ENCODE results near the gene PROP1. TPM values are rescaled to one million over a fixed set of nuclear protein-coding genes. Genes with fewer than 3 reads are reported as not detected.

PROP1 gene
- total and polyA plus RNA-seq, 2 experiments from 2014 or later, result not detected

DNA sequence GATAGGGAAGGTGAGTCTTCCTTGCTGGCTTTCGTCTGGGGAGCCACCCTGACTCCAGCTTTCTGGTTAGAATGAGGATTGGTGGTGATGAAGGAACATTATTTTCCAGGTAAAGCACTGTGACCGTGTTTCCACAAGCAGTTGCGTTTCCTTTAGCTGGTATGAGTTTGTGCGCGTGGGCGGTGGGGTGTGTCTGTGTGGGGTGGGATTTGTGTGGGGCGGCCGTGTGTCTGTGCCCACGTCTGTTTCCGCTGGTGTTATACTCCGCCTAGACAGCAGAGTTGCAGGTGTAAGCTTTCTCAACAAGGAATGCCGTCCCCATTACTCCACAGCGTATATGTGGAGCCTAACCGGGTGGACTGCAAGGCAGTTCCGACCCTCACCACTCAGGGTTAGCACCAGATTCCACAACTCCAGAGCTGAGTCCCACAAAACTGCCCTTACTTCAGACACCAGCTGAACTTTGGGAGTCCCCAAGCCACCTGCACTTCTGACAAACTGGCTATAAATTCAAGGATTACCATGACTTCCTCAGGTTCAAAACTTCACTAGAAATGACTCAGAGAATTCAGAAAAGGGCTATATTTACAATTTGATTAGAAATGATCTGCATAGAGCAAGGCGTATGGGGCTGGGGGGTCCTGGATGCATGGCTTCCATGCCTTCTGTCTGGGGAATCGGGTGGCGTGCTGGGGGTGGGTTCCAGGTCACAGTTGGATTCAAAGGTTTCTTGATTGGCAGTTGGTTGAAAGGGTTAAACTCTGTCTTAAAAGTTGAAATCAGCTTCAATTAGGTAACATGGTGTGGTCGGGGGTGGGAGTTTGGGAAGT is 29.8 kb downstream of the PROP1 start:
- TF ChIP-seq, protein P1, sequence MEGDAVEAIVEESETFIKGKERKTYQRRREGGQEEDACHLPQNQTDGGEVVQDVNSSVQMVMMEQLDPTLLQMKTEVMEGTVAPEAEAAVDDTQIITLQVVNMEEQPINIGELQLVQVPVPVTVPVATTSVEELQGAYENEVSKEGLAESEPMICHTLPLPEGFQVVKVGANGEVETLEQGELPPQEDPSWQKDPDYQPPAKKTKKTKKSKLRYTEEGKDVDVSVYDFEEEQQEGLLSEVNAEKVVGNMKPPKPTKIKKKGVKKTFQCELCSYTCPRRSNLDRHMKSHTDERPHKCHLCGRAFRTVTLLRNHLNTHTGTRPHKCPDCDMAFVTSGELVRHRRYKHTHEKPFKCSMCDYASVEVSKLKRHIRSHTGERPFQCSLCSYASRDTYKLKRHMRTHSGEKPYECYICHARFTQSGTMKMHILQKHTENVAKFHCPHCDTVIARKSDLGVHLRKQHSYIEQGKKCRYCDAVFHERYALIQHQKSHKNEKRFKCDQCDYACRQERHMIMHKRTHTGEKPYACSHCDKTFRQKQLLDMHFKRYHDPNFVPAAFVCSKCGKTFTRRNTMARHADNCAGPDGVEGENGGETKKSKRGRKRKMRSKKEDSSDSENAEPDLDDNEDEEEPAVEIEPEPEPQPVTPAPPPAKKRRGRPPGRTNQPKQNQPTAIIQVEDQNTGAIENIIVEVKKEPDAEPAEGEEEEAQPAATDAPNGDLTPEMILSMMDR (IDR thresholded peaks at IDR 0.05; ENCODE audit: low read depth, low read length), result no peak
- DNase-seq (ENCODE audit: low read depth in 1 of 2, low spot score in 1 of 2), result no peak
- no peaks in the 10 kb centered on the region for H3K4me1 ChIP-seq (ENCODE audit: low read depth)
- H3K27me3 ChIP-seq, result no peaks in the 10 kb centered on the region
- no peak overlapping the region for H3K4me3 ChIP-seq
- no peaks in the 10 kb centered on the region for H3K36me3 ChIP-seq
- H3K27ac ChIP-seq, result no peak overlapping the region
- no peaks in the 10 kb centered on the region for H3K9me3 ChIP-seq (ENCODE audit: low read depth)

DNA sequence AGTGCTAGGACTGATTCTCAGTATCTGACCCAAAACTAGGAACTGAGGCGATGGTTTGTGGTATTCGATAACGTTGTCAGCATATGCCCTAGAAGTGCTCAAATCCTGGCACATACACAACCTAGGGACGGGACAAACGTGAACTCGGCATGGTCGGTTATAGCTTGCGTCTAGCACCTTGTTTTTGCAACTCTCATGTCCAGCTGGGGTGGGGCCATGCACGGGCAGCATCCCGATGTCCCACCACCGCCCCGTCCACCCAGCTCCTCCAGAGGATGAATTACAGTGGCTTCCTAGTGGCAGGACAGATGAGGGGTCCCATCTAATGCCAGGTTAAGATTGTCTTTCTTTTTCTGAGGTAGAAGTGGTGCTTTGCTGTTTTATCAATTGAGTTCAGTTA is 31.6 kb downstream of the PROP1 start:
- H3K27ac ChIP-seq, result no peak overlapping the region
- no peaks in the 10 kb centered on the region for H3K9me3 ChIP-seq (ENCODE audit: low read depth)
- H3K27me3 ChIP-seq, result no peaks in the 10 kb centered on the region
- H3K36me3 ChIP-seq, result no peaks in the 10 kb centered on the region
- H3K4me3 ChIP-seq, result no peak overlapping the region
- H3K4me1 ChIP-seq (ENCODE audit: low read depth), result no peaks in the 10 kb centered on the region
- no peak for DNase-seq (ENCODE audit: low read depth in 1 of 2, low spot score in 1 of 2)
- TF ChIP-seq, protein P1 (IDR thresholded peaks at IDR 0.05; ENCODE audit: low read depth, low read length), result no peak

DNA sequence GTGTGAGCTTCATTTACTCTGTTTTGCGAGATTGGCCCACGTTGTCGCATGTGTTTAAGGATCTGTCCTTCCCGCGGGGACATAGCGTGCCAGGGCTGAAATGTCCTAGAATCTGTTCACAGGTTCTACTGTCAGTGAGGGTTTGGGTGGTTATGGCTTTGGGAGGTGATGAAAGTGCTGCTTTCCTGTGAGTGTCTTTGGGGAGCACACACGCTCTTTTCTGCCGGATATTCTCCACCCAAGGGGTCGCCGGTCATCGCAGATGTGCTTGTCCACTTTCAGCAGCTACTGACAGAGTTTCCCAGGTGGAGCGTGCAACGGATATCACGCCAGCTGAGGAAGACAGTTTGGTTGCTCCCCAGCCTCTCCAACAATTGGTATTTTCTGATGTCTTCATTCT is 32.1 kb downstream of the PROP1 start:
- H3K27ac ChIP-seq, result no peak overlapping the region
- TF ChIP-seq, protein P1 (IDR thresholded peaks at IDR 0.05; ENCODE audit: low read depth, low read length), result no peak
- H3K9me3 ChIP-seq (ENCODE audit: low read depth), result no peaks in the 10 kb centered on the region
- H3K4me1 ChIP-seq (ENCODE audit: low read depth), result no peaks in the 10 kb centered on the region
- H3K27me3 ChIP-seq, result no peaks in the 10 kb centered on the region
- no peaks in the 10 kb centered on the region for H3K36me3 ChIP-seq
- no peak overlapping the region for H3K4me3 ChIP-seq
- DNase-seq (ENCODE audit: low read depth in 1 of 2, low spot score in 1 of 2), result no peak

DNA sequence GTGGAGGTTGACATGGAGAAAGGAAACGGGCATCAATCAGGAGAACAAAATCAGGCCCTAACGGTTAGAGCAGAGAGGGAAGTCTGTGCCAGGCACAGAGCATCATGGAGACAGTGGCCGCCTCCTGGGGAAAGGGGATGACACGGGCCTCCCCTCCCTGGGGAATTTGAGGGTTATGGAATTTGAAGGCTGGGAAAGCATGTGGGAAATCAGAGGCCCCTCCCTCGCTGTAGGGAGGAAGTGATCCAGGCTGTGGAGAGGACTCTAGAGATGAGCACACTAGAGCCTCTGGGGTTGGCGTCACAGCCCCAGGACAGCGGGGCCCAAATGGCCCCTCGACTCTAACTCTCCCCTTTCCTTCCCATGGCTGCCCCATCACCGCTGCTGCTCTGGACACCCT is 36.7 kb downstream of the PROP1 start:
- no peaks in the 10 kb centered on the region for H3K27me3 ChIP-seq
- no peaks in the 10 kb centered on the region for H3K4me1 ChIP-seq (ENCODE audit: low read depth)
- H3K4me3 ChIP-seq, result no peak overlapping the region
- H3K36me3 ChIP-seq, result no peaks in the 10 kb centered on the region
- TF ChIP-seq, protein P1 (IDR thresholded peaks at IDR 0.05; ENCODE audit: low read depth, low read length), result no peak
- no peak for DNase-seq (ENCODE audit: low read depth in 1 of 2, low spot score in 1 of 2)
- no peak overlapping the region for H3K27ac ChIP-seq
- no peaks in the 10 kb centered on the region for H3K9me3 ChIP-seq (ENCODE audit: low read depth)

DNA sequence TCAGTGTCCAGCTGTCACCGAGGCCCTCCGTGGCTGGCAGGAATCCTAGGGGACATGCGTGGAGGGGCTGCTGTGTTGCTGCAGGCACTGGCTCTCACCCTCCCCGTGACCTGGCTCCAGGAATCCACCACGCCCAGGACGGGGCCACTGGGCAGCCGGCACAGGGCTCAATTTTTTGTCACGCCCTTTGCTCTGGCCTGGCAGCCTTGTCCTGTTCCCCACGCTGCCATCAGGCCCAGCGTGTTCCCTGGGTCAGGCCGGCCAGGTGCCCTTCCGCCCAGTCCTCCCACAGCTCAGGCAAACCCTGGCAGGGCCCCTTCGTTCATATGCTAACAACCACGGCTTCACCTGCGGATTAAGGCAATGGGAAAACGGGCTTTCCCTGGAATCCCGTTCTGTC is 37.3 kb downstream of the PROP1 start:
- Histone ChIP-seq H3K4me3 (no peak overlapping the region), H3K4me1 (ENCODE audit: low read depth) (no peaks in the 10 kb centered on the region), H3K27ac (no peak overlapping the region), H3K9me3 (ENCODE audit: low read depth) (no peaks in the 10 kb centered on the region), H3K27me3 (no peaks in the 10 kb centered on the region), H3K36me3 (no peaks in the 10 kb centered on the region)
- DNase-seq (ENCODE audit: low read depth in 1 of 2, low spot score in 1 of 2), result no peak
- TF ChIP-seq, protein P1 (IDR thresholded peaks at IDR 0.05; ENCODE audit: low read depth, low read length), result no peak
